ENCODE data around the gene SENP2.
"Not testable (repeated sequence)": the region's sequence is repeated elsewhere in the genome, so short reads cannot be mapped to it uniquely, and the experiment has no call there.

SENP2 gene

DNA sequence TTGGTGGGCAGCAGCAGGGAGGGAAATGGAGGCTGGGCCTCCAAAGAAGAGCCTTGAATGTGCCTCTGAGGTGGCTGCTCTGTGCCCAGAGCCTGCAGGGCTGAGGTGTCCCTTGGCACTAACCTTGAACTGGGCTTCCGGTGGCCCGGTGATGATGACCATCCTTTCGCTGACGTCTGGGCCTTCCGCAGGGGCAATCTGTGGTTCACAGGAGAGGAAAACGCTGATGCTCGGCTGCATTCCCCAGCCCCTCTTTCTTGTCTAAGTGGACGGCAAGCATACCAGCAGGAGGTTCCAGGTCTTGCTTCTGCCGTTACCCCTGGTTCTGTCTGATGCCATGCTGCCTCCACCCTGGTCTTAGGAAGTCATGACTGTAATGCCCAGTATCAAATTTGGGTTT, 65.9 kb downstream of the SENP2 start:
- DNase-seq (ENCODE audit: low spot score in 2 of 2): no peak
- Mint-ChIP-seq H3K4me3 (no peak overlapping the region), H3K36me3 (no peaks in the 10 kb centered on the region), H3K27ac (no peak overlapping the region), H3K4me1 (no peaks in the 10 kb centered on the region), H3K9me3 (no peaks in the 10 kb centered on the region)
- ATAC-seq: no peak

DNA sequence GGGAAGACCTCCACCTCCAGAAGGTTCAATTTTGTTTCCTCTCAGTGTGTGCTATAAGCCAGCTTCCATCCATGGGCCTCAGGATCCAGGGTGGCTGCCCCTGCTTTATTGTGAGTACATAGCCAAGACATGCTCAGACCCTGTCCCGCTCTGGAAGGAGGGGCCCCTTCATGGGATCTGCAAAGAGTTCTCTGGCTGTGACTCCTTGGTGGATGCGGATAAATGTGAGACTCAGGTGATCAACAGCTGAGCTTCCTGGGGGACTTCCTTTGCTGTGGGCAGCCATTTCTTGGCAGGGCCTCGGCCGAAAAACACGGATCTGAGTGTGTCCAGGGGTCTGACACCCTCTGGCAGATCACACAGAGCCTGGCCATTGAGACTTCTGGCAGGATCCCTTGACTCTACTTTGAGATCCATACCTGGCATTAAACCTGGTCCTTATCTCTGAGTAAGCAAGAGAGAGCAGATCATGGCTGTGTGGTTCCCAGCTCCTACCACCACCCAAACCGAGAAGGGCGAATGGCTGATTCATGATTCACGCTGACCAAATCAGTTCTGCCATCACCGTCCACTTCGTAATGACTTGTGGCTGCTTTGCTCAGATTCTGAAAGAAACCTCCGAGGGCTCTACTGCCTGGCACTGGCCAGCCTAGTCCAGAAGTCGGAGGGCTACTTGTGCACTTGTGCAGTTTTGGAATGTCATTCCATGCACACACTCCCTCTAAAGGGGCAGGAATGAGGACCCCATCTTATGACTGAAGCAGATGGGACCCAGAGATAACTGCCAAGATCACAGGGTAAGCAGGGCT, 68.1 kb downstream of the SENP2 start:
- ATAC-seq (peak; percentile 6), DNase-seq (ENCODE audit: low spot score in 2 of 2) (no peak)
- Mint-ChIP-seq H3K36me3 (no peaks in the 10 kb centered on the region), H3K9me3 (no peaks in the 10 kb centered on the region), H3K27ac (no peak overlapping the region), H3K4me1 (peaks cover 8% of the 10 kb centered on the region), H3K4me3 (no peak overlapping the region)

DNA sequence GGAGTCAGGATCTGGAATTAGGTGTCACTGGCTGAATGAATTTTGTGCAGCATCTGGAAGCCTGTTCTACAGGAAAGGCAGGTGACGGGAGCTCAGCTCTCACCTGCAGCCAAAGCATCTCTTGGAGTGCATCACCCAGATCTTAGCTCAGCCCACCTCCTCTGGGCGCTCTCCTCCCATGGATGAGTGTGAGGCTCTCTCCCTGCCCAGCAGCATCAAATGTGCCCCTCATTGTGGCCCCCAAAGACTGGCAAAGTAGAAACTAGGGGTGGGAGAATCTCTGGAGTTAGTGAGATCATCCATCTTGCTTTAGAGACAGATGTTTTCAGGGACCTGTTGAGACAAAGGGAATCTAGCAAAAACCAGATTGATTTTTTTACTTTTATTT, 68.7 kb downstream of the SENP2 start:
- H3K4me1 Mint-ChIP-seq: peaks cover 8% of the 10 kb centered on the region
- H3K36me3 Mint-ChIP-seq: no peaks in the 10 kb centered on the region
- no peak overlapping the region for H3K4me3 Mint-ChIP-seq
- no peaks in the 10 kb centered on the region for H3K9me3 Mint-ChIP-seq
- no peak for DNase-seq (ENCODE audit: low spot score in 2 of 2)
- no peak overlapping the region for H3K27ac Mint-ChIP-seq
- ATAC-seq: no peak

DNA sequence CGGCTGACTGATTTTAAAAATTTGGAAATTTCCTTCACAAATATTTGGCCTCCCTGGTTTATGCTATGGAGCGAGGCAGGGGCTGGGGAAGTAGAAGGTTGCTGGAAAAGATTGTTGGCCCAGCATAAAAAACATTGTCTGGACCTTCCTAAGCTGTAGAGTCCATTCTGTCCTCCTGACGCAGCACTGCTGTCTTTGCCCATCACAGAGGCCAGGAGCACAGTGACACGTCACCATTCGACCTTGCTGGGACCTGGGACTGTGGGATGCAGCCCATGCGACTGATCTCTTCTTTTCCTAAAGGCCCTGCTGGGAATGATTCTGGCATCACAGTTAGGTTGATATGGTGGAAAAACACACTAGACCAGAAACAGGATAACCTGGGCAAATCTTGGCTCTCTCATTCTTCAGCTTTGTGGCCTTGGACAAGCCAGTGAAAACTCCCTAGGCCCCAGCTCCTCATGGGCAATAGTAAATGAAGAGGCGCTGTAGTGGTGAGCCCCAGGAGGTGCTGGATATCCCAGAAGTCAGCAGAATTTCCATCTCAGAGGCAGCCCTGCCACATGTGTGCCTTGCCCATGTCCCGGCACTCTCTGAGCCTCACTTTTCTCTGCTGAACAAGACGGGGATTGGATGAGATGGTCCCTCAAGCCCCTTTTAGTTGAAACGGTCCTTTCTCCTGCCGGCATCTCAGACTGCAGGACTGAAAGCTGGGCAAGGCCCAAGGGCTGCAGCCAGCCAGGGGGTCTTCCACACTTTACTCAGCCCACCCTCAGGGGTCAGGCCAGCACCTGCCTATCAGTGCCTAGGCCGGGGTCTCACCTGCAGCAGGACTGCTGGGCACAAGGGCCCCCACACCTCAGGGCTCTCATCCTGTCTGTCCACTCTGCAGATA, 69.6 kb downstream of the SENP2 start:
- no peaks in the 10 kb centered on the region for H3K9me3 Mint-ChIP-seq
- no peaks in the 10 kb centered on the region for H3K36me3 Mint-ChIP-seq
- H3K4me1 Mint-ChIP-seq: peaks cover 14% of the 10 kb centered on the region

DNA sequence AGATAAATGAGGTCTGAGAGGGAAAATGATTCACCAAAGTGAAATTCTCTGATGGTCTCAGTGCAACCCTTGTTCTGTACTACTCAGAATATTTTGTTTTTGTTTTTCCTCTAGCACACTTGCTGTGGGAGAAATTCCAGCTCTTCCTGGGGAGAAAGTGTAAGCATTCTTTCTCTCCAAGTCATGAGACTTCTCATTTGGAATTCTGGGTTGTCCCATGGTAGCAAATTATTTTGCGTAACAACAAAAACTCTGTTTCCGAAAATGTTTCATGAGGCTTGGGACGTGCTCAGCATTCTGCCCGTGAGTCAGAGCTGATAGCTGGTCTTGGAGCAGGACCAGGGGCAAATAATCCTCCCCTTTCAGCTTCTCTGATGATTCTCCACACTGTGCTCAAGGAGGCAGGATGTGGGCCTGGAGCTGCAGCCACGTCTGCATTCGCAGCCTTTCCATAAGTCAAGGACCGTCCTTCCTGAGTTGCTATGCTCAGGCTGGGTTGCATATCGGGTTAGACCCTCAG, 70.3 kb downstream of the SENP2 start:
- Mint-ChIP-seq H3K27ac (no peak overlapping the region), H3K9me3 (no peaks in the 10 kb centered on the region), H3K4me3 (no peak overlapping the region), H3K36me3 (no peaks in the 10 kb centered on the region), H3K4me1 (peaks cover 14% of the 10 kb centered on the region)
- ATAC-seq (no peak), DNase-seq (ENCODE audit: low spot score in 2 of 2) (no peak)

More for the DNA sequence above, 69.6 kb downstream of the SENP2 start:
- Mint-ChIP-seq H3K27ac (no peak overlapping the region), H3K4me3 (no peak overlapping the region)
- DNase-seq (ENCODE audit: low spot score in 2 of 2) (no peak), ATAC-seq (no peak)

DNA sequence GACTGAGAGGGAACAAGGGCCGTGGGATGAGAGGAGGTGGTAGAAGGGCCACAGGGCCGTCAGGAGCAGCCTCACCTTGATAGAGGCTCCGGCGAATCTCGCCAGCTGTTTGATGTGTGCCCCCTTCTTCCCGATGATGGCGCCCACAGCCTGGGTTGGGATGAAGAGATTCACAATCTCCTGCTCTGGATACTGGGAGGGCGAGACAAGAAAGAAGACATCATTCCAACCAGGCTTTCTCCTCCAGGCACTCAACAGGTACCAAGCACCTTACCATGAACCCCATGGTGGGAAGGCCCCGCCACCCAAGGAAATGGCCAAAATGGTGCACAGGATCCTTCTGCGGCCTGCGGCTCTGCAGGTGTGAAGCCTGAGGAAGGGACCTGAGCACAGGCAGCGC, 71.1 kb downstream of the SENP2 start:
- ATAC-seq: no peak
- H3K4me1 Mint-ChIP-seq: peaks cover 20% of the 10 kb centered on the region
- no peak overlapping the region for H3K27ac Mint-ChIP-seq
- no peaks in the 10 kb centered on the region for H3K9me3 Mint-ChIP-seq
- H3K36me3 Mint-ChIP-seq: no peaks in the 10 kb centered on the region
- no peak for DNase-seq (ENCODE audit: low spot score in 2 of 2)
- H3K4me3 Mint-ChIP-seq: no peak overlapping the region

DNA sequence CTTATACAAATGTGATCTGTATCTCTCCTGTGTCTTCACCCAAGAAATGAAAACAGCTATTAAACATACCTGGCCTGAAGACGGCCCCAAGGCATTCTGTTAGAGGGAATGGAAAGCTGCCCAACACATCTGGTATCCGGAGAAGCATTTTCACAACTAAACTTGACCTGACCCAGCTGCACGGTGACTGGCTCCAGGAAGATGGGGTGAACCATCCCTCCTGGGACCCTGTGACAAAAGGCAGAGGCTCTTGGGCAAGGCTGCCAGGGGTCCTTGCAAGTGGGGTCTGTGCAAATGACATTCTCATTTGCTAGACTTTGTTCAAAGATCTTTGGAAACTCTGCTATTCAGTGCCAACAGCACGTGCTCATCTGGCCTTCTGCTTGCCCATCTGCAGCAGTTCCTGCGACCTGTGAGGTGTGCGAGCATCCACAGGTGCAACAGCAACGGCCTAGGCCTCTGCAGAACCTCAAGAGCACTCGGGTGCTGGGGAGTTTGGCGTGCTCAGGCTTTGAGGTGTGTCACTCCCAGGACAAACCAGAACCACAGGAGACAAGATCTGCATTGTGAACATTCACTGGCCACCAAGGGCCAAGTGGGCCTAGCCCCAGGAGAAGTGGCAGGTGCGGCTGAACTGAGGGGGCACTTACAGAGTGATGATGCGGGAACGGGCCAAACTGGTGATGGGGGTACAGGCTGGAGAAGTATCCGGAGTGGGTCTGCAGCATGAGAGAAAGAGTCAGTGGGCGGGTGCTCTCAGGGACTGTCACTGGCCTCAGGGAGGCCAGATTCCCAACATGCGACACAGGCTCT, 71.8 kb downstream of the SENP2 start:
- no peak for ATAC-seq
- Mint-ChIP-seq H3K27ac (no peak overlapping the region), H3K9me3 (no peaks in the 10 kb centered on the region), H3K36me3 (no peaks in the 10 kb centered on the region), H3K4me1 (peaks cover 20% of the 10 kb centered on the region), H3K4me3 (no peak overlapping the region)
- no peak for DNase-seq (ENCODE audit: low spot score in 2 of 2)

DNA sequence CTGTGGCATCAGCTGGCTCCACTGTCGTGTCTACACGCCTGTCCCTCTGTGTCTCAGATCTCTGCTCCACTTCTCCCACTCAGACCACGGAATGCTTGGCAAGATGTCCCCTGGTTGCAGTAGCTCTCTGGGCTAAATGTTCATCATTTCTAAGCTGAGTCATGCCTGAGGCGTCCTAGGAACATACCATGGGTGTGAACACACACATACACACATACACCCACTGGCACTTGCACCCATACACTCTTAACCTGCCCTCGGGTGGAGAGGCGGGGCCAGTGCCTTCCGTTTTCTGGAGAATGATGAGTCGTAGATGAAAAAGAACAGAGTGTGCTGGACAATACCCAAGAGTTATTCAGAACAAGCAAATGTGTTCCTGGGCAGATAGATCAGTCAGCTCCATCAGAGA, 72.4 kb downstream of the SENP2 start:
- DNase-seq (ENCODE audit: low spot score in 2 of 2) (no peak), ATAC-seq (peak; percentile 43)
- no peak overlapping the region for H3K27ac Mint-ChIP-seq
- H3K9me3 Mint-ChIP-seq: no peaks in the 10 kb centered on the region
- peaks cover 20% of the 10 kb centered on the region for H3K4me1 Mint-ChIP-seq
- H3K4me3 Mint-ChIP-seq: no peak overlapping the region
- no peaks in the 10 kb centered on the region for H3K36me3 Mint-ChIP-seq

DNA sequence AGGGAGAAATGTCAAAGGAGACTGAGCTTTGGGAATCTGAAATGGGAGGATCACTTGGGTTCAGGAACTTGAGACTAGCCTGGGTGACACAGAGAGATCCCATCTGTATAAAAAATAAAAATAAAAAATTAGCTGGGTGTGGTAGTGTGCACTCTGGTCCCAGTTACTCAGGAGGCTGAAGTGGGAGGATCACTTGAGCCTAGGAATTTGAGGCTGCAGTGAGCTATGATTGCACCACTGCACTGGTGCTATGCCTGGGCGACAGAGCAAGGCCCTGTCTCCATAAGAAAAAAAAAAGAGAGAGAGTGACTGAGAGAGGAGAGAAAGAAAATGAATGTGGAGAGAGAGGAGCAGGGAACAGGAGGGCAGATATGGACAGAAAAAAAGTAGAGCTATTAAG, 72.8 kb downstream of the SENP2 start:
- DNase-seq (ENCODE audit: low spot score in 2 of 2) (no peak), ATAC-seq (no peak)
- H3K9me3 Mint-ChIP-seq: no peaks in the 10 kb centered on the region
- H3K4me3 Mint-ChIP-seq: no peak overlapping the region
- no peaks in the 10 kb centered on the region for H3K36me3 Mint-ChIP-seq
- no peak overlapping the region for H3K27ac Mint-ChIP-seq
- peaks cover 20% of the 10 kb centered on the region for H3K4me1 Mint-ChIP-seq

DNA sequence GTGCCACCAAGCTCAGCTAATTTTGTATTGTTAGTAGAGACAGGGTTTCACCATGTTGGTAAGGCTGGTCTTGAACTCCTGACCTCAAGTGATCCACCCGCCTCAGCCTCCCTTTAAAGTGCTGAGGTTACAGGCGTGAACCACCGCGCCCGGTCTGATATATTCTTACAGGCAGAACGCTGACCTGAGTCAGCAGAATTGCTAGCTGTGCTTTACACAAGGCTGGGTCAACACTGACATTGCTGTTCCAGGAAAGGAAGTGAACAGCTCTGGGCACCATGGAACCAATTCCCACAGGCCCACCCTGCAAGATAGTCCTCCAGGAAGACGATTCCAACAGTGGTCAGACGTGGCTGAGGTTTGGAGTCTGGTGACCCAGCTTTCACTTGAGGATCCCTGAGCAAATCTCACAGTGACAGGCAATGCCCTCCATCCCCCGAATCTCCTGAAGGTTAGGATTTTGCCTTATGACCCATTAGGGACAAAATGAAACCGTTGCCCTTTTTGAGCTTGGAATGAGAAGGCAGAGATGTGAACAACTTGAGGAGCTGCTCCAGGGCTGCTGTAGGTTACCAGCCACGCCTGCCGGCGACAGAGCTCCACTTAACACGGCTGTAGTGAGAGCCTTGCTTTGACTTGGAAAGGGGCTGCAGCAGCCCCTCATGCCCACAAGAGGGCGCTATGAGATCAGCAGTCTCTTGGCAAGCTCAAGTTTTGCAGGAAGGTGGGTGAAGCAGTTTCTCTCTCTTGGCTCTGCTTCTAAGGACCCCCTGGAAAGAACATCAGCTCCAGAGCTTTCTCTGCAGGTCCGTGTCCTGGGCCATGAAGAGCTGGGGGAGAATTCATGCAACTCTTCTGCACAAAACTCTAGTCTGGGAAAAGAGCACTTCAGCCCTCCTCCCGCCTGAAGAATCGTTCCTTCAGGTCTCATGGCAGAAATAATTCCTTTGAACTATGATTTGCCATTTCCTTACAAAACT, 74.1 kb downstream of the SENP2 start:
- DNase-seq (ENCODE audit: low spot score in 2 of 2): peak; percentile 63 to 79
- peak; percentile 83 for ATAC-seq
- Mint-ChIP-seq H3K27ac (no peak overlapping the region), H3K9me3 (no peaks in the 10 kb centered on the region), H3K4me1 (peaks cover 20% of the 10 kb centered on the region), H3K4me3 (no peak overlapping the region), H3K36me3 (no peaks in the 10 kb centered on the region)

DNA sequence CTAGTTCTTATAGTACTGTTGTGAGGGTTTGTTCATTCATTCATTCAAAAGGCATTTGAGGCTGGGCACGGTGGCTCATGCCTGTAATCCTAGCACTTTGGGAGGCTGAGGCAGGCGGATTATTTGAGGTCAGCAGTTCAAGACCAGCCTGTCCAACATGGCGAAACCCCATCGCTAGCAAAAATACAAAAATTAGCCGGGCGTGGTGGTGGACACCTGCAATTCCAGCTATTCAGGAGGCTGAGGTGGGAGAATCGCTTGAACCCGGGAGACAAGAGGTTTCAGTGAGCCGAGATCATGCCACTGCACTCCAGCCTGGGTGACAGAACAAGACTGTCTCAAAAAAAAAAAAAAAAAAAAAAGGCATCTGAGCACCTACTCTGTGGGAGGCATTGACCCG, 75.2 kb downstream of the SENP2 start:
- not testable (repeated sequence) for ATAC-seq; DNase-seq (ENCODE audit: low spot score in 2 of 2); H3K27ac Mint-ChIP-seq; H3K36me3 Mint-ChIP-seq; H3K4me3 Mint-ChIP-seq; H3K9me3 Mint-ChIP-seq
- peaks cover 20% of the 10 kb centered on the region for H3K4me1 Mint-ChIP-seq

DNA sequence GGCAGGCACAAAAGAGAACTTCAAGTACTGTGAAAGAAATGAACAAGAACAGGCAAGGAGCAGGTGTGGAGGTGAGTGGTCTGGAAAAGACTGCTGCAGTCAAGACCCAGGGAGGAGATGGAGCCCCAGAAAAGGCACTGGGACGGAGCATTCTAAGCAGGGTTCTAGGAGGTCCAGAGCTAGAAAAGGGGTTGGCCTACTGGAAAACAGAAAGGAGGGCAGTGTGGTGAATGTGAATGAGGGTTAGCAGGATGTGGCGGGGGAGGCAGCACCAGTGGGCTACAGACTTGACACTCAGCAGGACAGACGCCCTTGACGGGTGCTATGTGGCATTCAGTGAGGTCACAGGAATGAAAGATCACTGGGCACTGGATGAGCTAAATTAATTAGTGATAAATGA, 75.7 kb downstream of the SENP2 start:
- no peak overlapping the region for H3K4me3 Mint-ChIP-seq
- H3K36me3 Mint-ChIP-seq: no peaks in the 10 kb centered on the region
- ATAC-seq (peak; percentile 44), DNase-seq (ENCODE audit: low spot score in 2 of 2) (no peak)
- H3K4me1 Mint-ChIP-seq: peaks cover 20% of the 10 kb centered on the region
- no peaks in the 10 kb centered on the region for H3K9me3 Mint-ChIP-seq
- H3K27ac Mint-ChIP-seq: no peak overlapping the region

DNA sequence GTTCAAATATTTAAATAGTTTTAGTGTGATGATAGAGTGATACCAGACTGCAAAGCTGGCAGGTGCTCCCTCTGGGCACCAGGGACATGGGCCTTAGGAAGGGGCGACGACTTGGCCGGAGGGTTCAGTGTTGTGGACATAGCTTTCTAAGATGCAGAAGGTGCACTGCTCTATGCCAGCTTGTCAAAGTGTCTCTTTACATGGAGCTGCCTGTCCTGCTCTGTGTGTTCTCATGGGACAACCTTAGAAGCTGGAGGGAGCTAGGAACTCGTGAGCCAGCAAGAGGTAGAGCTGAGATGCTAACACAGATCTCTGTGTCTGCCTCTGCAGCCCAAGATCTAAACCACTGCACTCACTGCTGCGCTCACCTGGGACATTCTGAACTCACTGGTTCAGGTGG, 77.8 kb downstream of the SENP2 start:
- Mint-ChIP-seq H3K9me3 (no peaks in the 10 kb centered on the region), H3K36me3 (no peaks in the 10 kb centered on the region), H3K4me1 (peaks cover 14% of the 10 kb centered on the region), H3K4me3 (no peak overlapping the region), H3K27ac (no peak overlapping the region)
- DNase-seq (ENCODE audit: low spot score in 2 of 2): no peak
- no peak for ATAC-seq

DNA sequence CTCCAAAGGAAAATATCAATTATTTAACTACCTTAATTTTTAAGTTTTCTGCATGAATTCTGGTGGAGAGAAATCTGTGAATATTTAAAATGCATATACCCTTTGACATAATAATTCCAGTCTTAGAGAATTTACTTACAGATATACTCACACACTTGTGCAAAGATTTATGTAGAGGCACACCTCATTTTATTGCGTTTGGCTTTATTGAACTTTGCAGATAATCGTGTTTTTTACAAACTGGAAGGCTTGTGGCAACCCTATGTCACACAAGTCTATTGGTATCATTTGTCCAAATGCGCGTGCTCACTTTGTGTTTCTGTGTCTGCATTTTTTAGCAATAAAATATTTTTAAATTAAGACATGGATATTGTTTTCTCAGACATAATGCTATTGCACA, 81.5 kb downstream of the SENP2 start:
- DNase-seq (ENCODE audit: low spot score in 2 of 2): no peak
- Mint-ChIP-seq H3K4me3 (no peak overlapping the region), H3K36me3 (no peaks in the 10 kb centered on the region), H3K27ac (no peak overlapping the region), H3K4me1 (no peaks in the 10 kb centered on the region), H3K9me3 (no peaks in the 10 kb centered on the region)
- no peak for ATAC-seq

Measured in stimulated activated effector memory CD8-positive, alpha-beta T cell treated with anti-CD3 and anti-CD28 coated beads, Interleukin-12 subunit alpha, Interleukin-12 subunit beta, amount 100 ng/mL, for 72 hours (primary cell).